H54 (cell line): ENCODE measurements around the gene MOB3A.
"Not testable (repeated sequence)": the region's sequence is repeated elsewhere in the genome, so short reads cannot be mapped to it uniquely, and the experiment has no call there.

Experiments used
- DNase-seq: peaks from one replicate; pipeline ENCODE4 v3.0.0; 2011; ENCODE audit warnings: low spot score, mixed read lengths; ENCODE audit not compliant: insufficient read length
- FAIRE-seq: peaks from 3 replicates; lab custom pipeline; 2011; peaks lifted over from hg19 to GRCh38; lab: Jason Lieb, UNC
- POLR2A ChIP-seq: IDR thresholded peaks from 2 replicates; pipeline ENCODE4 v1.6.1; 2011; ENCODE audit warnings: low read depth, mild to moderate bottlenecking, low read length

The MOB3A gene

GRCh38 chr19:2129892-2130770 lies 34.0 kb upstream of the MOB3A start:
- DNase-seq (no peak), FAIRE-seq (no peak)
- TF ChIP-seq POLR2A: no peak

GRCh38 chr19:2129486-2129885 lies 33.4 kb upstream of the MOB3A start:
- DNase-seq (no peak), FAIRE-seq (no peak)
- TF ChIP-seq POLR2A: no peak

GRCh38 chr19:2129022-2129421 lies 32.9 kb upstream of the MOB3A start:
- FAIRE-seq: no peak
- no peak for DNase-seq
- TF ChIP-seq POLR2A: no peak

GRCh38 chr19:2128252-2128651 lies 32.1 kb upstream of the MOB3A start:
- not testable (repeated sequence) for DNase-seq, FAIRE-seq

GRCh38 chr19:2127758-2128157 lies 31.6 kb upstream of the MOB3A start:
- DNase-seq (no peak), FAIRE-seq (no peak)
- no peak for TF ChIP-seq POLR2A

GRCh38 chr19:2126879-2127518 lies 30.9 kb upstream of the MOB3A start:
- no peak for TF ChIP-seq POLR2A
- DNase-seq (no peak), FAIRE-seq (no peak)

- DNase-seq (no peak), FAIRE-seq (no peak)
- TF ChIP-seq POLR2A: no peak
These were observed 27.7 kb upstream of the MOB3A start for GRCh38 chr19:2123682-2124387.

- FAIRE-seq (no peak), DNase-seq (no peak)
- TF ChIP-seq POLR2A: no peak
These were observed 26.9 kb upstream of the MOB3A start for GRCh38 chr19:2122982-2123381.

GRCh38 chr19:2122251-2122650 lies 26.1 kb upstream of the MOB3A start:
- FAIRE-seq (no peak), DNase-seq (no peak)
- TF ChIP-seq POLR2A: no peak

- FAIRE-seq (no peak), DNase-seq (no peak)
- no peak for TF ChIP-seq POLR2A
These were observed 25.4 kb upstream of the MOB3A start for GRCh38 chr19:2121416-2122051.

- TF ChIP-seq POLR2A: no peak
- DNase-seq (no peak), FAIRE-seq (no peak)
These were observed 24.7 kb upstream of the MOB3A start for GRCh38 chr19:2120821-2121220.

GRCh38 chr19:2119921-2120785 lies 24.0 kb upstream of the MOB3A start:
- DNase-seq: no peak
- TF ChIP-seq POLR2A: no peak
- FAIRE-seq: no peak

GRCh38 chr19:2118438-2118837 lies 22.3 kb upstream of the MOB3A start:
- no peak for TF ChIP-seq POLR2A
- FAIRE-seq (no peak), DNase-seq (no peak)
